ENCODE data around the gene P2RX3.

DNA sequence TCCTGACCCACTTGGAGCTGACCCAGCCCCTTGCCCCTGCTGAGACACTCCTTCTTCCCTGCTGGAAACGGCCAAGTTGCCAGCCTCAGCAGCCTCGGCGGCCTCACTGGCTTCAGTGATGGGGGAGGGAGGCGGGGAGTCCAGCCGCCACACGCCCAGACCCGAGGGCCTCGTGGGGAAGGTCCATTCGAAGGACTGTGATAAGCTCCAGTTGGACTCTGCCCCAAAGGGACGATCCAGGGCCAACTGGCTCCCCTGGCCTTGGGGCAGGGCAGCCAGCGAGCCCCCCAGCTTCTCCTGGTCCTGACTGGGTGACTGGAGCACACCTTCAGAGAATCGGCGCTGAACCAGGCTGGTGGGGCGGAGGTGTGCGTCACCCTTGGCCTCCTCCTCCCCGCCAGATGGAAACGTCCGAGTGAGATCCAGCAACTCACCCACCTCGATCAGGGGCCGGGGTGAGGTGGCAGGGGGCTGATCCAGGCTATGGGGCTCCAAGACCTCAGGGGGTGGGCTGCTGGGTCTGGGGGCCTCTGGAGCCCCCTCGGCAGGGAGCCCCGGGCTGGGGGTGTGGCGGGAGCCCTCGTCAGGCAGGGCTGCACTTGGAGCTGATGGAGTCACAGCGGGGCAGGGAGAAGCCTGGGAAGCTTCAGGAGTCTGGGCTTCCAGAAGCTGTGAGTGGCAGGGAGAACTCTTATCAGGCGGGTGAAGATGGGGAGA is 24.9 kb upstream of the P2RX3 start:
- TF ChIP-seq, protein P1, sequence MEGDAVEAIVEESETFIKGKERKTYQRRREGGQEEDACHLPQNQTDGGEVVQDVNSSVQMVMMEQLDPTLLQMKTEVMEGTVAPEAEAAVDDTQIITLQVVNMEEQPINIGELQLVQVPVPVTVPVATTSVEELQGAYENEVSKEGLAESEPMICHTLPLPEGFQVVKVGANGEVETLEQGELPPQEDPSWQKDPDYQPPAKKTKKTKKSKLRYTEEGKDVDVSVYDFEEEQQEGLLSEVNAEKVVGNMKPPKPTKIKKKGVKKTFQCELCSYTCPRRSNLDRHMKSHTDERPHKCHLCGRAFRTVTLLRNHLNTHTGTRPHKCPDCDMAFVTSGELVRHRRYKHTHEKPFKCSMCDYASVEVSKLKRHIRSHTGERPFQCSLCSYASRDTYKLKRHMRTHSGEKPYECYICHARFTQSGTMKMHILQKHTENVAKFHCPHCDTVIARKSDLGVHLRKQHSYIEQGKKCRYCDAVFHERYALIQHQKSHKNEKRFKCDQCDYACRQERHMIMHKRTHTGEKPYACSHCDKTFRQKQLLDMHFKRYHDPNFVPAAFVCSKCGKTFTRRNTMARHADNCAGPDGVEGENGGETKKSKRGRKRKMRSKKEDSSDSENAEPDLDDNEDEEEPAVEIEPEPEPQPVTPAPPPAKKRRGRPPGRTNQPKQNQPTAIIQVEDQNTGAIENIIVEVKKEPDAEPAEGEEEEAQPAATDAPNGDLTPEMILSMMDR (conservative IDR thresholded peaks at IDR 0.05) = no peak
- TF ChIP-seq EZH2 (IDR thresholded peaks at IDR 0.05; ENCODE audit: low read depth) = no peak

All from PC-9 (cell line).